ENCODE data around the gene LRRC26. TPM values are rescaled to one million over a fixed set of nuclear protein-coding genes. Genes with fewer than 3 reads are reported as not detected.

LRRC26 gene
- total RNA-seq, 1 donor from 2014 or later, result not detected

GRCh38 chr9:137147793-137148160 lies 22.1 kb downstream of the LRRC26 start:
- DNase-seq (ENCODE audit: low spot score in 2 of 2), result no peak
- H3K36me3 ChIP-seq, result no peaks in the 10 kb centered on the region
- H3K4me3 ChIP-seq, result no peak overlapping the region
- no peak overlapping the region for H3K27ac ChIP-seq
- no peaks in the 10 kb centered on the region for H3K27me3 ChIP-seq
- intact Hi-C loops (cut with DNase I), result no loop called here
- TF ChIP-seq CTCF (IDR thresholded peaks at IDR 0.05), result no peak
- H3K4me1 ChIP-seq, result no peaks in the 10 kb centered on the region
- H3K9me3 ChIP-seq, result no peaks in the 10 kb centered on the region

- Histone ChIP-seq H3K4me1 (no peaks in the 10 kb centered on the region), H3K27me3 (no peaks in the 10 kb centered on the region), H3K36me3 (no peaks in the 10 kb centered on the region), H3K27ac (no peak overlapping the region), H3K4me3 (no peak overlapping the region), H3K9me3 (no peaks in the 10 kb centered on the region)
- DNase-seq (ENCODE audit: low spot score in 2 of 2), result no peak
- intact Hi-C loops (cut with DNase I), result no loop called here
- no peak for TF ChIP-seq CTCF (IDR thresholded peaks at IDR 0.05)
Observed at GRCh38 chr9:137147091-137147792, 22.6 kb downstream of the LRRC26 start.

GRCh38 chr9:137146527-137146918 lies 23.3 kb downstream of the LRRC26 start:
- TF ChIP-seq CTCF (IDR thresholded peaks at IDR 0.05), result no peak
- H3K4me1 ChIP-seq, result no peaks in the 10 kb centered on the region
- intact Hi-C loops (cut with DNase I), result no loop called here
- no peak overlapping the region for H3K4me3 ChIP-seq
- H3K9me3 ChIP-seq, result no peaks in the 10 kb centered on the region
- DNase-seq (ENCODE audit: low spot score in 2 of 2), result no peak
- H3K36me3 ChIP-seq, result no peaks in the 10 kb centered on the region
- H3K27me3 ChIP-seq, result no peaks in the 10 kb centered on the region
- no peak overlapping the region for H3K27ac ChIP-seq

- H3K27me3 ChIP-seq, result no peaks in the 10 kb centered on the region
- no peak overlapping the region for H3K27ac ChIP-seq
- intact Hi-C loops (cut with DNase I), result no loop called here
- H3K36me3 ChIP-seq, result no peaks in the 10 kb centered on the region
- no peaks in the 10 kb centered on the region for H3K4me1 ChIP-seq
- TF ChIP-seq CTCF (IDR thresholded peaks at IDR 0.05), result no peak
- no peak overlapping the region for H3K4me3 ChIP-seq
- H3K9me3 ChIP-seq, result no peaks in the 10 kb centered on the region
- DNase-seq (ENCODE audit: low spot score in 2 of 2), result no peak
Observed at GRCh38 chr9:137145731-137146526, 23.9 kb downstream of the LRRC26 start.

- H3K4me3 ChIP-seq, result no peak overlapping the region
- H3K4me1 ChIP-seq, result no peaks in the 10 kb centered on the region
- TF ChIP-seq CTCF (IDR thresholded peaks at IDR 0.05), result no peak
- intact Hi-C loops (cut with DNase I), result no loop called here
- H3K27ac ChIP-seq, result no peak overlapping the region
- DNase-seq (ENCODE audit: low spot score in 2 of 2), result no peak
- no peaks in the 10 kb centered on the region for H3K9me3 ChIP-seq
- no peaks in the 10 kb centered on the region for H3K36me3 ChIP-seq
- H3K27me3 ChIP-seq, result peaks cover 6% of the 10 kb centered on the region
Observed at GRCh38 chr9:137143459-137143858, 26.4 kb downstream of the LRRC26 start.
